Body of pancreas (tissue), 4 donors: Measurements from ENCODE around the gene DIAPH3.

Experiments
- CTCF ChIP-seq, 7 experiments: fragments of 450-650 bp in 4 of 7; fragments of 200-600 bp in 3 of 7; sonication (generic) in 3 of 7; IDR thresholded peaks; one replicate each; pipeline ENCODE4 v1.5.1; 2016 to 2019; ENCODE audit warnings: antibody characterized with exemption in 7 of 7
- POLR2A ChIP-seq, 3 donors: fragments of 450-650 bp; IDR thresholded peaks; one replicate each; pipeline ENCODE4 v1.6.1; 2016; ENCODE audit warnings: antibody characterized with exemption in 3 of 3, mild to moderate bottlenecking in 2 of 3

- TF ChIP-seq CTCF (IDR thresholded peaks at IDR 0.05) (no peak), POLR2A (IDR thresholded peaks at IDR 0.05) (no peak)
Observed at GRCh38 chr13:60035874-60036273, 127.9 kb downstream of the DIAPH3 start.
